Keratinocyte (primary cell): ENCODE measurements around the gene SLC37A1.

ENCODE experiments used
- CTCF ChIP-seq, 3 experiments: IDR thresholded peaks in 1 of 3; conservative IDR thresholded peaks in 1 of 3; optimal IDR thresholded peaks in 1 of 3; 2 replicates in 2 of 3; 3 replicates in 1 of 3; pipeline versions ENCODE3 to v1.5.1; 2011; ENCODE audit warnings: low read length in 3 of 3, mild to moderate bottlenecking in 3 of 3, moderate library complexity in 2 of 3, control low read depth in 1 of 3, inconsistent platforms in 1 of 3; ENCODE audit not compliant: insufficient read depth in 2 of 3; ENCODE audit errors: extremely low read depth in 1 of 3
- EZH2 ChIP-seq: IDR thresholded peaks from one replicate; pipeline ENCODE4 v1.6.1; 2012; ENCODE audit warnings: inconsistent platforms, mild to moderate bottlenecking, low read length, moderate library complexity

- no peak for TF ChIP-seq CTCF (optimal IDR thresholded peaks at IDR 0.05 in 1 of 3, IDR thresholded peaks at IDR 0.05 in 1 of 3, conservative IDR thresholded peaks at IDR 0.05 in 1 of 3; ENCODE audit: extremely low read depth in 1 of 3, insufficient read depth in 2 of 3, low read length in 3 of 3)
- TF ChIP-seq EZH2 = no peak
Observed at GRCh38 chr21:42562816-42563215, 49.2 kb downstream of the SLC37A1 start.
